ENCODE measurements around the gene HBEGF. TPM values are rescaled to one million over a fixed set of nuclear protein-coding genes. Genes with fewer than 3 reads are reported as not detected.

HBEGF gene
- total and polyA plus RNA-seq, 2 experiments from 2014 or later: 2.2 to 2.9 TPM

GRCh38 chr5:140360101-140360500 lies 13.7 kb upstream of the HBEGF start, which contains the start of gene SLC4A9:
Gene SLC4A9, plus strand, starts transcription at chr5:140360194. Its CDS starts 43 bp downstream, at chr5:140360237.
- H3F3A ChIP-seq (replicated peaks; ENCODE audit: low read depth): no peaks in the 10 kb centered on the region
- TF ChIP-seq JUNB (IDR thresholded peaks at IDR 0.05; ENCODE audit: unreplicated experiment) (no peak), CTCF (conservative IDR thresholded peaks at IDR 0.05; ENCODE audit: low read depth in 2 of 2) (no peak), EZH2phosphoT487 (IDR thresholded peaks at IDR 0.05; ENCODE audit: unreplicated experiment) (no peak), ETS1 (IDR thresholded peaks at IDR 0.05) (no peak), ZNF114 (CRISPR knock-in tag; IDR thresholded peaks at IDR 0.05) (no peak), ZNF331 (CRISPR knock-in tag; IDR thresholded peaks at IDR 0.05; ENCODE audit: low read depth) (no peak), NANOG (IDR thresholded peaks at IDR 0.05; ENCODE audit: borderline replicate concordance) (no peak), STAT1 (IDR thresholded peaks at IDR 0.05; ENCODE audit: unreplicated experiment) (no peak), REST (IDR thresholded peaks at IDR 0.05; ENCODE audit: unreplicated experiment) (no peak), ZNF462 (CRISPR knock-in tag; IDR thresholded peaks at IDR 0.05) (no peak), CREB1 (CRISPR knock-in tag; IDR thresholded peaks at IDR 0.05; ENCODE audit: low read depth) (no peak), EZH2 (IDR thresholded peaks at IDR 0.05; ENCODE audit: low read depth, unreplicated experiment) (no peak), POLR2AphosphoS5 (IDR thresholded peaks at IDR 0.05; ENCODE audit: low read depth) (no peak)
- ATAC-seq (no peak), DNase-seq (ENCODE audit: low spot score) (no peak)
- no peaks in the 10 kb centered on the region for H3K36me3 ChIP-seq (ENCODE audit: insufficient read depth)
- Mint-ChIP-seq H3K9me3 (no peaks in the 10 kb centered on the region), H3K27me3 (ENCODE audit: insufficient read depth, low read depth, poor library complexity) (peaks cover 21% of the 10 kb centered on the region), H3K4me3 (no peak within 1 kb of the TSS), H3K4me1 (peaks cover 10% of the 10 kb centered on the region), H3K36me3 (ENCODE audit: low read depth) (no peaks in the 10 kb centered on the region), H3K27ac (no peak within 1 kb of the TSS)
- 0 out of 2 replicates have a peak, but pooled peaks cover 2% of the 10 kb centered on the region for H3K9me2 ChIP-seq (ENCODE audit: insufficient read depth)
- H3K27me3 ChIP-seq (ENCODE audit: insufficient read depth): peaks cover 11% of the 10 kb centered on the region; the same call in 1 of the 2 replicates
- no peak within 1 kb of the TSS for H2AFZ ChIP-seq
- H3K79me2 ChIP-seq (replicated peaks; ENCODE audit: insufficient read depth): no peaks in the 10 kb centered on the region
- H4K20me1 ChIP-seq (replicated peaks; ENCODE audit: insufficient read depth): no peaks in the 10 kb centered on the region
- no peak within 1 kb of the TSS for H3K4me3 ChIP-seq
- H3K4me1 ChIP-seq (ENCODE audit: insufficient read depth): 0 out of 2 replicates have a peak, but pooled peaks cover 4% of the 10 kb centered on the region
- H3K27ac ChIP-seq (ENCODE audit: low read depth): no peak within 1 kb of the TSS
- H3K4me2 ChIP-seq: no peak within 1 kb of the TSS

Data from GM23338 (cell line).